Activated effector memory CD4-positive, alpha-beta T cell treated with Interleukin-2 at 50 U/mL for 16 hours (primary cell): ENCODE measurements around the gene CHST15.

Experiments
- DNase-seq: peaks from one replicate; pipeline ENCODE4 v3.0.0-alpha.2; 2020

Gene CHST15

DNA sequence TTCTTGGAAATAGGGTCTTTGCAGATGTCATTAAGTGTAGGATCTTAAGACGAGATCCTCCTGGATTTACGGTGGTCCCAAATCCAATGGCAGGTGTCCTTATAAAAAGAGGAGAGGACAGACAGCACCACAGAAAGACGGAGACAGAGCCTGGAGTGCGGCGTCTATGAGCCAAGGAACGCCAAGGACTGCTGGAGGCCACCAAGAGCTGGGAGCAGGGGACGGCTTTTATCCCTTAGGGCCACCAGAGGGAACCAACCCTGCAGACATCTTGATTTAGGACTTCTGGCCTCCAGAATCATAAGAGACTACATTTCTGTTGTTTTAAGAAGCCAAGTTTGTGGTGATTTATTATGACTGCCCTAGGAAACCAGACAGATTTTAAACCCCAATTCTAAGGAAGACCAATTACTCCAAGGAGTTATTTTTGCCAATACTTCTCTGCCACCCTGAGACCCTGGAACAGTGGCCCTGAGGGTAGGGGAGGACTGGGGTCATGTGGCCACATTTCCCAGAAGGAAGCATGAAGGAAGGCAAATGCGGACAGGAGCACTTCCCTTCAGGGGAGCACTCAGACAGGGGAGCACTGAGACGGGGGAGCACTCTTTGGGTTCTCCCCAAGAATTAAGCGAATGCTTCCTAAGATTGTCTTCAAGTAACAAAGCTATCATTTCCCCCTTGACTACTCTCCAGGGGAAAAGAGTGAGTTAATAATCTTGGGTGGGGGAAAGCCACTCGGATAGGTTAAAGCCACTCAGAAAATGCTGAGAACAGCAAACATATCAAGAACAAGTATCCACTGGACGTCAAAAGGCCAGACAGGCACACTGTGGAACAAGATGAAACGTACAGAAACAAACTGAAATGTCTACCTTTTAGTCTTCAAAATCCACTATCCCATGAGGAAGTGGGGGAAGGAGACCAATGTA lies 67.5 kb downstream of the CHST15 start:
- no peak for DNase-seq

DNA sequence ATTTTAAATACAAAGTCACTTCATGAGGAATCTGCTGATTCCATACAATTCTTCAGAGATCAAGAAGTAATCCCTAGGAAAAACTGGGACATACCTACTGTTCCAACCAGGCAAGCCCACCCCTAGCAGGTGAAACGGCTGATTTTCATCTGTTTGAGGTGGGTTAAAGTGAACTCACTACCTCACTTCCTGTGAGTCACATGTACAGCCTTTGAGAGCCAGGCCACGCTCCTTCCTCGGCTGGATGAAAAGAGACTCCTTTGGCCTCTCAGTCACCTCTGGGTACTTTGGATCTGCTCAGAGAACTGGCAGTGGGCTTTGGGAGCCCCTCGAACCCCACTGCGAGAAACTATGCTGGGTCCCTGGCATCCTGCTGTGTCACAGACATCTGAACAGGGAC lies 68.2 kb downstream of the CHST15 start:
- no peak for DNase-seq

- no peak for DNase-seq
Measured at GRCh38 chr10:124022066-124022465, 71.3 kb downstream of the CHST15 start.

- no peak for DNase-seq
Measured at GRCh38 chr10:124020981-124021815, 72.2 kb downstream of the CHST15 start.

DNA sequence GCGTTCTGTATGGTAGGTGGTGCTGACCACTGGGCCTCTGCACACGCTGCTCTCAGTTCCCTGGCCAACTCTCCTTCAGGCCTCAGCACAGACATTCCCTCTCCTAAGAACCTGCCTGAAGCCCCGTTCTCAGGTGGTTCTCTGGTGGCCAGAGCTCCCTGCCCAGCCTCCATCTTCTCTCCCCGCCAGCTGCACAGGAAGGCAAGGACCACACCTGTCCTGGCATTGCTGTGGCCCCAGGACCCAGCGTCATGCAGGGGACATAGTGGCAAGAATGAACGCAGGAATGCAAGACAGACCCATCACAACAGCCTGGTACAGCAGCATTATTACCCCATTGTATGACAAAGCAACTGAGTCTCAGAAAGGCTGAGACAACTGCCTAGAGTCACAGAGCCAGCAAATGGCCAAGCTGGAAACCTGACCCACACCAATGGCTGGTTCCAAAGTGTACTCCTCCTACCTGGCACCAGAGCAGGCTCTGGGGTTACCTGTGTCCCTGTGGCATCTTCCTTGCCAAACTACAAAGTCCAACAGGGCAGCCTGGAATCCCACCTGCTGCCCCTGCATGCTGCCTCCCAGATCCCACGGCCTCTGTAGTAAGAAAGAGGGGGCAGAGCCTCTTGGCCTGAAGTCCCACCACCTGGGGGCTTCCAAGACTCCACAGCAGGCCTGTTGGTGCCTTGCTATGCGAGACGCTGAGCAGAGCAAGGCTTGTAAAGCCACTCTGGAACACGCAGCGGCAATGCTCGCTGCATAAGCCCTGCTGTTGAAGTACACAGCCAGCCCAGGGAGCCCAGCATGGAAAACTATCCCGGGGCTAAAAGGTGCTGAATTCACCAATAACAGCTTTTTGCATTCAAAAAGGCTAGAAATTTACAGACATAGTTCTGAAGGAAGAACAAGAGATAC lies 73.3 kb downstream of the CHST15 start:
- DNase-seq: no peak

DNA sequence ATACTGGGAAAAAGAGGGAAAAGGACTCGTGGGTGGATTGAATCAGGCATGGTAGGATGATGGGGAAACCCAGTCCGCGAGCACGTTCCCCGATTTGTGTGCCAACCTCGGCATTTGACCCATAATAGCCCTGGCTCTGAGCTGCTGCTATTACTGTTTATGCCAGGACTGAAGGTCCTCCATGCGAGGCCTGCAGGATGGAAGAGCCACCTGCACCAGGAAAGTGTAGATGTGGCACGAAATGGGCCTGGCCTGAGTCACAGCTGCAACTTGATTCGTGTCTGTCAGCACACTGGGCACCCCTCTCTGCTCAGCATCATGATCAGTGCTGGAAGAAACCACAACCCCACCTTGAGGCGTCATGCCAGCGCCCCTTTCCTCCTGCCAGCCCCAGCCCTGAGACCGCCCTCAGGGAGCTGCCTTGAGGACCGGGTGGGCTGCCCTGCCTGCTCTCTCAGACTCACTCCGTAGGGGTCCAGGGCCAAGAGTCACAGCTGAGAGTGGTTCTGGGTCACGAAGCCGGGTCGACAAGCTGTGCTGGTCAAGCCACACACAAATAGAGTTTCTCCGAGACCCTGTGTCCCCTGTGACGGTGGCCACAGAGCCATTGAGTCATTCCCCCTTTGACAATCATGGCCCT lies 74.4 kb downstream of the CHST15 start:
- DNase-seq: no peak

DNA sequence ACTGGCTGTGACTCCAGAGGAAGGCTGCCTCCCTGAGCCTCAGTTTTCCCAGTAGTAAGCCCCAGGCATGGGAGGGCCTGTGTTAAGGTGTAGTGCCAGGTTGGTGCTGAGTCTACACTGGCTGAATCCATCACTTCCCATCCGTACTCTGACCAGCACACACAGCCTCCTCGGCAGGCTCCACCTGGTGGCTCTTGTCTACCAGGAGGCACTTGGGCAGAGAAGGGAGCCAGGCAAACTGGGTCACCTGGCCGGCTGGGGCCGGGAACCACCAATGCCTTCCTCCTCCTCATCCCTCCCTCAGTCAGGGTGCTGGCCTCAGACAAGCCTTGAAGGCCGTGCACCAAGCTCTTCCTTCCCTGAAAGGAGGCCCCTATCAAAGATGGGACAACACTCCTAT lies 75.7 kb downstream of the CHST15 start:
- no peak for DNase-seq

DNA sequence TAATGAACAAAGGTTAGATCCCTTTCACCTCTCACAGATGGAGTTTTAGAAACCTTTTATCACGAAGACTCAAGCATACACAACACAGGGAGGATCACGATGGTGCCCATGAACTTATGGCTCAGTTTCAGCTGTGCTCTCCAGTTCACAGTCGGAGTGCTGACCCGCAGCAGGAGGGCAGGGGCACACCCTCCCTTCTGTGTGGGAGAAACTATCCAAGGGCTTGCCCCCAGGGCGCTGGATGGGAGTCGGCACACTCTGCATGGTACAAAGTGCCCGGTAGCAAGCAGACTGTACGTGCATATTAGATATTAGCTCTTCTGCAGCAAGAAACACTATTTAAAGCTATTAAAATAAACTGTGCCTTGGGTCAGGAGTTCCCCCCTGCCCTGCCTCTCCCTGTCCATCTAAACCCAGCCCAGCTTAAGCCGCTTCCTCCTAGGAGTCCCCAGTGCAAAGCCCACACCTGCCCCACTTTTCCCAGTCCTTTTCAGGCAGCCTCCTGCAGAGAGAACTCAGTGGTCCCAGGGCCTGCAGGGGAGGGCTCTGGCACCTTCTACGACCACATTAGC lies 76.5 kb downstream of the CHST15 start:
- no peak for DNase-seq

GRCh38 chr10:124015991-124016390 lies 77.4 kb downstream of the CHST15 start:
- DNase-seq: no peak

DNA sequence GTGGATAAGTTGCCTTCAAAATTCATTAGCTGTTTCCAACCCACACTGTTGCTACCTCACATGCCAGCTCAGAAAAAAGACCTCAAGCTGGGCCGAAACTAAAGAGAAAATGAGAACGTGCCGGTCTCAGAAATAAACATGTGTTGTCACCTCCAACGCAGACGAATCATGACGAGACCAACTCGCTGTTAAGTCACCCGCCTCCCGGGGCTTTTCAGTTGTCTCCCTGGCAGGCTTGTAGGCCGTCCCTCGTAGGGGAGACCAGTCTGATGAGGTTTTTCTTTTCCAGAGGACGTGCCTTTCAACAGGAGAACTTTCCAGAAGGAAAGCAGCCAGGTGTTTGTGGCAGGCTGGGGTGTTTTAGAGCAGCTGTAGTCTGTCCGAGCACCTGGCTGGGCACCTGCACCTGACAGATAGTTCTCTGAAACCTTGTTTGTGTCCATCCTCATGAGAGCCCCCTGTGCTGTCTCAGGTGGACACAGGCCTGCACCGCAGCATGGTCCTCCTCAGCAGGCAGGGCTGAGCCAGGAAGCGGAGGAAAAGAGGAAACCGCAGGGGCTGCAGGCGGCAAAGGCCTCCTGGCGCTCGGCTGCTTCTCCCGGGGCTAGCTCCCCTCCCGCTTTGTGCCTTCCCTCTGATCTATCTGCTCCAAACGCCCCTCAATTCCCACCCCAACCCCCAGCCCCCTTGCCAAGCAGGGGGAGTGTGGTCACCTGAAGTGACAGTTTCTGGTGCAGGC lies 78.8 kb downstream of the CHST15 start:
- no peak for DNase-seq

- no peak for DNase-seq
Measured at GRCh38 chr10:124013916-124014315, 79.5 kb downstream of the CHST15 start.

GRCh38 chr10:124012991-124013390 lies 80.4 kb downstream of the CHST15 start:
- DNase-seq: no peak

DNA sequence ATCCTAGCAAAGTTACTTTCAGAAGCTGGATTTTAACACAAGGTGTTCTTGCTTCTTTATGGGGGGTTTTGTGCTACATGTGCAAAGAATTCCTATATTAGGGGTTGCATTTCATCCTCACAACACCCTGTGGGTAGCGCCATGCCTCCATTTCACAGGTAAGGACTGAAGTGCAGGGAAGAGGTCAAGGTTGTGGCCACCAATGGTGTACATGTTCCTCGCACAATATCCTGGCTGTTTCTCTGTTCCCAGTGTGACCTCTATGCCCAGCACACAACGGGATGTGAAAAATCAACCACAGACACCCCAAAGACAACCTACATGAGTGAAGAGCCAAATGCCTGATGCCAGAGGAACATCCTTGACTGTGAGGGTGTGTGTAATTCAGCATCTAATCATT lies 80.8 kb downstream of the CHST15 start:
- no peak for DNase-seq

DNA sequence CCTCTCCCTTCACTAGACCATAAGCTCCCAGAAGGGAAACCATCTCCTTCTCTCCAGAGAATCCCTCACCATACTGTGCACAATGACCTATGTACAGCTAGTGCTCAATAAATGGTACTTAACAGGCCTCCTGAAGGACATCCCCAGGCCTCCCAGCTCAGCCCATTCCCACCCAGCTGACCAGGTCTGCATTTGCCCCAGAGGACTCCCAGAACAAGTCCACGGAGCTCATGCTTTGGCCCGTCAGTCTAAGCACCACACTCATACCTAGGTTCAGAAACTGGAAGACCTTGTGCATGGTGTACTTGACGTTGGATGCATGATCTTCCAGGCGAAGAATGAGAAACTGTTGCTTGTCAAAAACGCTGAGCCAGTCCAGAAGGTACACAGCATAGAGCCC lies 81.3 kb downstream of the CHST15 start:
- DNase-seq: no peak

- no peak for DNase-seq
Measured at GRCh38 chr10:124011464-124011863, 81.9 kb downstream of the CHST15 start.

DNA sequence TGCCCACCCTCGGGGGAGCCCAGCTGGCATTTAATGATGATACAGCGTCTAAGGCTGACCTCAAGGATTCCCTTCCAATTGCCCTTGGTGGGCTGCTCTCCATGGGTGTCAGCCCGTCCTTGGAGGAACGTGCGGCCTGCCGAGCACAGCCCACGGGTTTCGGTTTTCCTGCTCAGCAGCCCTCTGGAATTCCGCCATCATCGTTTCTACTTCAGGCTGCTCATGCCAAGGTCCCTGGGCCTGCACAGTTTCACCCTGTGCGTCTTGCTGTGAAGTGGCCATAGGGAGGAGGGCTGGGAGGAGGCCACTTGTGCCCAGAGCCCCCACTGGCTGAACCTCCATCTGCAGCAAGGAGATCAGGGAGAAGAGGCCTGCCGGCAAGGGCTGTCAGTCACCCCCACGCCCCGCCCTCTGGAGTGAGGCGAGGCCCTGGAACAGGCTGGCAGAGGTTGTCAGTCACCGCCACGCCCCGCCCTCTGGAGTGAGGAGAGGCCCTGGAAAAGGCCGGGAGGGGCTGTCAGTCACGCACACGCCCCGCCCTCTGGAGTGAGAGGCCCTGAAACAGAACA lies 82.8 kb downstream of the CHST15 start:
- DNase-seq: no peak

DNA sequence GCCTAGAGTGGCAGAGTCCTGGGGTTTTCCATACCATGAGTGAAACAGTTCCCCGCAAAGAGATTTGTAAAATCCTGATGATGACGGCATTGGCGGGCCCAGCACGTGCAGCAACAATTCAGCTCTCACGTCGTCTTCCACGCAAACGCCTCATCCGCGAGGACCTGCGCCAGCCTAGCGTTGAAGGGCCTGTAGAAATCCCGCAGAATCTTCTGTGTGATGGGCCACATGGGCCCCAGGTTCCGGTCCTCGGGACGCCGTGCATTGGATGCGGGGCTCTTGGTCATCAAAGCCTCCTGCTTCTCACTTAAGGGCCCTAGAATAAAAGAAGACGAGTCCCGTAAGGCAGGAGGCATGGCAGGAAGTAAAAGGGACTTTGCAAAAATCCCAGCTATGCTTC lies 83.4 kb downstream of the CHST15 start:
- DNase-seq: no peak

DNA sequence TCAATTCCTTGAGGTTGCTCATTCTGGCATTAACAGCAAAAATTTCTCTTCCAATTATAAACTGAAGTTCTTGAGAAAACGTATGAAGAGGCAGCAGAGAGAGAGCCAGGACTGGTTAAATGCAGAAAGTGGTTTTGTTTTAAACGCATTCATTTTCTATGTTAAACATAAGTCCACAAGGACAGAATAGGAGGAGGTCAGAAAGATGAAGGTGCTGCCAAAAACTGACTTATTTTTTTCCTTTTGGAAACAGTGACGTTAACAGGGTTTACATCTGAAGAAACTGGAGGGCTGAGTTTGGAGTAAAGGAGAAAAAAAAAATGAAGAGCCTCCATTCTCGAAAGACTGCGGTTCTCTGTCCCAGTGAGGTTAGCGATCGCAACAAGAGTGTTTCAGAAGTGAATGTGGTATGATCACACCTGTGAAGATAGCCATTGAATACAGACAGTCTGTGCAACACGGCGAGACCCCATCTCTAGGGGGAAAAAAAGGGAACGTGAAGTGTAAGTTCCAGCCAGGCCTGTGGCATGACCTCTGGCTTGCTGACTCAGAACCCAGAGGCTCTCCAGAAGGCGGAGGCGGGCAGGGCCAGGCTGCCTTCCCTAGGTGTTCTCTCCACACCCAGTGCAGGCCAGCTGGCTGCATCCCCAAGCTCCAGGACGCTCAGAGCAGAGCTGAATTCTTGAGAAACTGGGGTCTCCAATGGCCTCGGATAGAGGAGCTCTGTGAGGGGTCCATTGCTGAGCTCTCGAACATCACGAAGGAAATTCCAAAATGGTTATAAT lies 84.0 kb downstream of the CHST15 start:
- no peak for DNase-seq

- DNase-seq: no peak
Measured at GRCh38 chr10:124008681-124009080, 84.7 kb downstream of the CHST15 start.

- DNase-seq: no peak
Measured at GRCh38 chr10:124008187-124008586, 85.2 kb downstream of the CHST15 start.
